PFSK-1 (cell line): ENCODE measurements around the gene MESD.

Experiments
- POLR2AphosphoS5 ChIP-seq: IDR thresholded peaks from 2 replicates; pipeline ENCODE4 v1.6.1; 2012; ENCODE audit warnings: low read depth, mild to moderate bottlenecking, control low read depth, low read length, moderate library complexity
- REST ChIP-seq, 2 experiments: IDR thresholded peaks; 2 replicates each; pipeline versions ENCODE4 v1.6.1 to v1.8.0; 2011 to 2012; ENCODE audit warnings: low read depth in 2 of 2, low read length in 2 of 2, control low read depth in 1 of 2, inconsistent platforms in 1 of 2, mild to moderate bottlenecking in 1 of 2, moderate library complexity in 1 of 2; ENCODE audit not compliant: insufficient read depth in 1 of 2
- SIN3A ChIP-seq: IDR thresholded peaks from 2 replicates; pipeline ENCODE4 v1.6.1; 2012; ENCODE audit warnings: mild to moderate bottlenecking, low read length, moderate library complexity, borderline replicate concordance; ENCODE audit not compliant: insufficient read depth
- TAF1 ChIP-seq: IDR thresholded peaks from 2 replicates; pipeline ENCODE4 v1.6.1; 2012; ENCODE audit warnings: low read length, control low read depth, borderline replicate concordance; ENCODE audit not compliant: insufficient read depth

- TF ChIP-seq REST (IDR thresholded peaks at IDR 0.05; ENCODE audit: insufficient read depth in 1 of 2, low read depth in 2 of 2, low read length in 2 of 2) (no peak), POLR2AphosphoS5 (no peak), TAF1 (no peak), SIN3A (no peak)
These were observed 37.7 kb downstream of the MESD start for GRCh38 chr15:80951941-80952340.
